ENCODE measurements around the gene NAALADL1. TPM values are rescaled to one million over a fixed set of nuclear protein-coding genes. Genes with fewer than 3 reads are reported as not detected.

The NAALADL1 gene
- total RNA-seq, 1 donor from 2014 or later = not detected

DNA sequence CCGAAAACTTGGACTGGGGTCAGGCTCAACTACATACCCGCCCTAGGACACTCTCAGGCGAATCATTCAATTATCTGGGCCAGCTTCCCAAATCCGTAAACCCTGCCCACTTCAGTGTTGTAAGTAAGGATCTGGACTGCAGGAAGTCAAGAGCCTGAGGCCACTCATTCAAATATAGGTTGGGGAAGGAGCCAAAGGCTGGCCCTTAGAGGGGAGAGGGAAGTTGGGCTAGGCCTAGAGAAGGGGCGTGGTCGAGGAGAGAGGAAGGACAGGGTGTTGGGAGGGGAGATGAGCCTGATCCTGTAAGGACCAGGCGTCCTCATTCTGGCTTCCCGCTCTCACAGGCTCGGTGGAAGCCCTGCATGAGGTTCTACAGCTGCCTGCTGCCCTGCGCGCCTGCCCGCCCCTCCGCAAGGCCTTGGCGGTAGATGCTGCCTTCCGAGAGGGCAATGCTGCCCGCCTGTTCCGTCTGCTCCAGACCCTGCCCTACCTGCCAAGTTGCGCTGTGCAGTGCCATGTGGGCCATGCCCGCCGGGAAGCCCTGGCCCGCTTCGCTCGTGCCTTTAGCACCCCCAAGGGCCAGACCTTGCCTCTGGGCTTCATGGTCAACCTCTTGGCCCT is 14.4 kb downstream of the NAALADL1 start:
- Mint-ChIP-seq H3K4me3 (ENCODE audit: unreplicated experiment) (no peak overlapping the region), H3K4me1 (ENCODE audit: low read depth) (peaks cover 18% of the 10 kb centered on the region), H3K27me3 (ENCODE audit: low read depth) (no peaks in the 10 kb centered on the region), H3K27ac (ENCODE audit: unreplicated experiment) (no peak overlapping the region), H3K36me3 (ENCODE audit: low read depth) (peaks cover 3% of the 10 kb centered on the region), H3K9me3 (ENCODE audit: low read depth) (no peaks in the 10 kb centered on the region)
- no peak for DNase-seq (ENCODE audit: low spot score)
- TF ChIP-seq, protein P1, sequence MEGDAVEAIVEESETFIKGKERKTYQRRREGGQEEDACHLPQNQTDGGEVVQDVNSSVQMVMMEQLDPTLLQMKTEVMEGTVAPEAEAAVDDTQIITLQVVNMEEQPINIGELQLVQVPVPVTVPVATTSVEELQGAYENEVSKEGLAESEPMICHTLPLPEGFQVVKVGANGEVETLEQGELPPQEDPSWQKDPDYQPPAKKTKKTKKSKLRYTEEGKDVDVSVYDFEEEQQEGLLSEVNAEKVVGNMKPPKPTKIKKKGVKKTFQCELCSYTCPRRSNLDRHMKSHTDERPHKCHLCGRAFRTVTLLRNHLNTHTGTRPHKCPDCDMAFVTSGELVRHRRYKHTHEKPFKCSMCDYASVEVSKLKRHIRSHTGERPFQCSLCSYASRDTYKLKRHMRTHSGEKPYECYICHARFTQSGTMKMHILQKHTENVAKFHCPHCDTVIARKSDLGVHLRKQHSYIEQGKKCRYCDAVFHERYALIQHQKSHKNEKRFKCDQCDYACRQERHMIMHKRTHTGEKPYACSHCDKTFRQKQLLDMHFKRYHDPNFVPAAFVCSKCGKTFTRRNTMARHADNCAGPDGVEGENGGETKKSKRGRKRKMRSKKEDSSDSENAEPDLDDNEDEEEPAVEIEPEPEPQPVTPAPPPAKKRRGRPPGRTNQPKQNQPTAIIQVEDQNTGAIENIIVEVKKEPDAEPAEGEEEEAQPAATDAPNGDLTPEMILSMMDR (IDR thresholded peaks at IDR 0.05) = no peak

- no peak for DNase-seq (ENCODE audit: low spot score)
- Mint-ChIP-seq H3K27me3 (ENCODE audit: low read depth) (no peaks in the 10 kb centered on the region), H3K9me3 (ENCODE audit: low read depth) (no peaks in the 10 kb centered on the region), H3K27ac (ENCODE audit: unreplicated experiment) (no peak overlapping the region), H3K36me3 (ENCODE audit: low read depth) (peaks cover 3% of the 10 kb centered on the region), H3K4me1 (ENCODE audit: low read depth) (peaks cover 18% of the 10 kb centered on the region), H3K4me3 (ENCODE audit: unreplicated experiment) (peak overlapping the region; percentile 77)
- TF ChIP-seq, protein P1 (IDR thresholded peaks at IDR 0.05) = no peak
These were observed 15.5 kb downstream of the NAALADL1 start for GRCh38 chr11:65042891-65043290.

GRCh38 chr11:65040847-65041622 is 17.3 kb downstream of the NAALADL1 start, which contains the start of gene SAC3D1:
Gene SAC3D1 (plus strand): TSS chr11:65041210. CDS start chr11:65041293, 83 bp downstream.
- TF ChIP-seq, protein P1 (IDR thresholded peaks at IDR 0.05) = peak; percentile 12
- no peaks in the 10 kb centered on the region for H3K27me3 Mint-ChIP-seq (ENCODE audit: low read depth)
- peak; percentile 95 for DNase-seq (ENCODE audit: low spot score)
- H3K27ac Mint-ChIP-seq (ENCODE audit: unreplicated experiment) = peak within 1 kb of the TSS; percentile 91
- H3K4me1 Mint-ChIP-seq (ENCODE audit: low read depth) = peaks cover 22% of the 10 kb centered on the region
- peak within 1 kb of the TSS; percentile 84 for H3K4me3 Mint-ChIP-seq (ENCODE audit: unreplicated experiment)
- H3K36me3 Mint-ChIP-seq (ENCODE audit: low read depth) = peaks cover 3% of the 10 kb centered on the region
- H3K9me3 Mint-ChIP-seq (ENCODE audit: low read depth) = no peaks in the 10 kb centered on the region

DNA sequence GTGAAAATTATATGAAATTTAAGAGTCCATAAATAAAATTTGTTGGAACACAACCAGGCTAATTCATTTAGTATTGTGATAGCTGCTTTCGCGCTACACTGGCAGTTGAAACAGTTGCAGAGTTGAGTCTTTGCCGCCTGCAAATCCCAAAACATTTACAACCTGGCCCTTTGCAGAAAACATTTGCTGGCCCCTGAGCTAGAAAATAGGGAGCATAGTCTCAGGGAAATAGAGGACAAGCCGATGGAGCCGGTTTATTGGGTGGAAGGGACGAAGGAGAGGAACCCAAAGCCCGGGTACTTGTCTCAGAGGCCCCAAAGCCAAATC is 17.9 kb downstream of the NAALADL1 start:
- H3K27ac Mint-ChIP-seq (ENCODE audit: unreplicated experiment) = peak overlapping the region; percentile 91

DNA sequence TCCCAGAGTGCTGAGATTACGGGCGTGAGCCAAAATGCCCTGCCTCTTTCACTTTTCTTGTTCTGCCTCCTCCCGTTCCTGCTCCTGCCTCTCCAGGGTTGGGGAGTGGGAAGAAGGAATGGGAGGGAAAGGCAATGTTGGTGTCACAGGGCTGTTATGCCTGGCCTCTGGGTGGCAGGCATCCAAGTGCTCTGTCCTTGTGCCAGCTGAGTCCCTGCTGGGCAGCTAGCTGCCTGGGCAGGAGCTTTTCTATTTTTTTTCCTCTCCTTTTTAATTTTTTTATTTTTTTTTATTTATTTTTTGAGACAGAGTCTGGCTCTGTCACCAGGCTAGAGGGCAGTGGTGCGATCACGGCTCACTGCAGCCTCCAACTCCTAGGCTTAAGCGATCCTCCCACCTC is 21.4 kb downstream of the NAALADL1 start:
- peaks cover 11% of the 10 kb centered on the region for H3K4me1 Mint-ChIP-seq (ENCODE audit: low read depth)

More for the DNA sequence above, 17.9 kb downstream of the NAALADL1 start:
- Mint-ChIP-seq H3K9me3 (ENCODE audit: low read depth) (no peaks in the 10 kb centered on the region), H3K4me3 (ENCODE audit: unreplicated experiment) (peak overlapping the region; percentile 84), H3K27me3 (ENCODE audit: low read depth) (no peaks in the 10 kb centered on the region), H3K4me1 (ENCODE audit: low read depth) (peaks cover 22% of the 10 kb centered on the region), H3K36me3 (ENCODE audit: low read depth) (peaks cover 3% of the 10 kb centered on the region)
- TF ChIP-seq, protein P1 (IDR thresholded peaks at IDR 0.05) = no peak
- no peak for DNase-seq (ENCODE audit: low spot score)

More for the DNA sequence above, 21.4 kb downstream of the NAALADL1 start:
- TF ChIP-seq, protein P1 (IDR thresholded peaks at IDR 0.05) = no peak
- DNase-seq (ENCODE audit: low spot score) = no peak
- no peaks in the 10 kb centered on the region for H3K27me3 Mint-ChIP-seq (ENCODE audit: low read depth)
- H3K4me3 Mint-ChIP-seq (ENCODE audit: unreplicated experiment) = no peak overlapping the region
- H3K36me3 Mint-ChIP-seq (ENCODE audit: low read depth) = peaks cover 2% of the 10 kb centered on the region
- H3K9me3 Mint-ChIP-seq (ENCODE audit: low read depth) = no peaks in the 10 kb centered on the region
- peak overlapping the region; percentile 81 for H3K27ac Mint-ChIP-seq (ENCODE audit: unreplicated experiment)

Measured in chondrocyte (in vitro differentiated cells).